H1 (cell line): ENCODE measurements around the gene NEURL4. TPM values are rescaled to one million over a fixed set of nuclear protein-coding genes. Genes with fewer than 3 reads are reported as not detected.

Source experiments
- CTCF ChIA-PET: fragments of 300-600 bp; sonication (Branson Sonifier 250); formaldehyde crosslinking; loops from one replicate; lab custom pipeline; 2021; ENCODE audit not compliant: partially characterized antibody; lab: Charles Lee
- POLR2A ChIA-PET: fragments of 300-600 bp; sonication (Branson Sonifier 250); formaldehyde crosslinking; loops from one replicate; lab custom pipeline; 2021; ENCODE audit warnings: inconsistent platforms; ENCODE audit not compliant: partially characterized antibody; lab: Charles Lee
- DNase-seq, 2 experiments: peaks; one replicate each; pipeline versions ENCODE4 v3.0.0 to v3.0.0-alpha.2; 2010 to 2022; ENCODE audit warnings: low spot score in 2 of 2, low read depth in 1 of 2, mixed read lengths in 1 of 2
- FAIRE-seq: peaks from 2 replicates; lab custom pipeline; 2011; peaks lifted over from hg19 to GRCh38; lab: Jason Lieb, UNC
- H2AFZ ChIP-seq: 2 replicates; pipeline ENCODE4 v1.8.1; 2012; ENCODE audit warnings: low read length, inconsistent platforms
- H2AK5ac ChIP-seq: 2 replicates; pipeline ENCODE4 v1.6.1; 2013; ENCODE audit warnings: low read depth, low read length
- H2BK120ac ChIP-seq: replicated peaks from 2 replicates; pipeline ENCODE3; 2013; ENCODE audit warnings: low read depth, low read length, inconsistent platforms
- H2BK12ac ChIP-seq: 2 replicates; pipeline ENCODE4 v1.6.1; 2013; ENCODE audit warnings: low read depth, low read length
- H2BK15ac ChIP-seq: 2 replicates; pipeline ENCODE4 v1.6.1; 2013; ENCODE audit warnings: low read length
- H2BK20ac ChIP-seq: 2 replicates; pipeline ENCODE4 v1.6.1; 2013; ENCODE audit warnings: low read length
- H2BK5ac ChIP-seq: 2 replicates; pipeline ENCODE4 v1.6.1; 2013; ENCODE audit warnings: low read depth, low read length
- H3K14ac ChIP-seq: 2 replicates; pipeline ENCODE4 v1.6.1; 2013; ENCODE audit warnings: inconsistent platforms; ENCODE audit not compliant: insufficient read length
- H3K18ac ChIP-seq: 2 replicates; pipeline ENCODE4 v1.6.1; 2013; ENCODE audit warnings: low read length; ENCODE audit errors: extremely low read depth
- H3K23ac ChIP-seq: 2 replicates; pipeline ENCODE4 v1.6.1; 2013; ENCODE audit warnings: inconsistent platforms; ENCODE audit not compliant: insufficient read length
- H3K23me2 ChIP-seq: 2 replicates; pipeline ENCODE4 v1.6.1; 2013; ENCODE audit warnings: low read depth, low read length
- H3K27ac ChIP-seq: 2 replicates; pipeline ENCODE4 v1.6.1; 2011; ENCODE audit warnings: low read depth, low read length, inconsistent platforms
- H3K27me3 ChIP-seq, 4 experiments: replicated peaks in 1 of 4; 1 replicate in 1 of 4; 2 replicates in 3 of 4; pipeline versions ENCODE4 v1.6.1 to v1.8.1; 2011 to 2013; ENCODE audit warnings: low read length in 3 of 4, mild to moderate bottlenecking in 3 of 4, inconsistent platforms in 2 of 4, mixed read lengths in 2 of 4, moderate library complexity in 1 of 4; ENCODE audit not compliant: control insufficient read depth in 3 of 4, insufficient read depth in 3 of 4; ENCODE audit errors: extremely low read depth in 1 of 4
- H3K36me3 ChIP-seq, 4 experiments: 2 replicates each; pipeline versions ENCODE4 v1.6.1 to v1.8.1; 2011 to 2013; ENCODE audit warnings: mild to moderate bottlenecking in 4 of 4, low read length in 3 of 4, moderate library complexity in 2 of 4, control low read depth in 1 of 4, inconsistent platforms in 1 of 4; ENCODE audit not compliant: insufficient read depth in 4 of 4, control insufficient read depth in 2 of 4
- H3K4ac ChIP-seq: replicated peaks from 2 replicates; pipeline ENCODE3; 2013; ENCODE audit warnings: low read length, low read depth, mixed read lengths, inconsistent platforms; ENCODE audit not compliant: insufficient read length
- H3K4me1 ChIP-seq, 4 experiments: replicated peaks in 1 of 4; 1 replicate in 1 of 4; 2 replicates in 3 of 4; pipeline versions ENCODE4 v1.6.1 to v1.8.1; 2011 to 2013; ENCODE audit warnings: low read length in 3 of 4, inconsistent platforms in 2 of 4, mixed read lengths in 1 of 4; ENCODE audit not compliant: insufficient read depth in 4 of 4, control insufficient read depth in 3 of 4
- H3K4me2 ChIP-seq, 2 experiments: 2 replicates each; pipeline versions ENCODE4 v1.6.1 to v1.8.1; 2011 to 2013; ENCODE audit warnings: low read depth in 2 of 2, low read length in 2 of 2, control low read depth in 1 of 2, inconsistent platforms in 1 of 2, mild to moderate bottlenecking in 1 of 2; ENCODE audit not compliant: insufficient read depth in 1 of 2
- H3K4me3 ChIP-seq, 4 experiments: fragments of 200-600, 300-600 bp in 1 of 4; sonication (generic), shearing (Covaris generic), sonication (Bioruptor Twin) in 1 of 4; 2 replicates each; pipeline versions ENCODE4 v1.5.1 to v1.8.1; 2011 to 2016; ENCODE audit warnings: low read length in 4 of 4, low read depth in 3 of 4, control low read depth in 2 of 4, inconsistent platforms in 2 of 4, mild to moderate bottlenecking in 2 of 4, mixed read lengths in 1 of 4, moderate library complexity in 1 of 4; ENCODE audit not compliant: insufficient read depth in 2 of 4; ENCODE audit errors: extremely low read depth in 1 of 4
- H3K56ac ChIP-seq: replicated peaks from 2 replicates; pipeline ENCODE3; 2013; ENCODE audit warnings: low read depth, mild to moderate bottlenecking, mixed read lengths, low read length, inconsistent platforms; ENCODE audit not compliant: insufficient read length
- H3K79me1 ChIP-seq: 2 replicates; pipeline ENCODE4 v1.6.1; 2013; ENCODE audit warnings: low read depth, low read length, control low read depth
- H3K79me2 ChIP-seq, 2 experiments: 2 replicates each; pipeline versions ENCODE4 v1.6.1 to v1.8.1; 2012 to 2013; ENCODE audit warnings: low read length in 2 of 2, mild to moderate bottlenecking in 2 of 2, inconsistent platforms in 1 of 2; ENCODE audit not compliant: insufficient read depth in 2 of 2, control insufficient read depth in 1 of 2
- H3K9ac ChIP-seq, 4 experiments: replicated peaks in 1 of 4; 1 replicate in 1 of 4; 2 replicates in 3 of 4; pipeline versions ENCODE4 v1.6.1 to v1.8.1; 2011 to 2013; ENCODE audit warnings: low read depth in 3 of 4, low read length in 3 of 4, control low read depth in 2 of 4, mild to moderate bottlenecking in 2 of 4, moderate library complexity in 2 of 4, inconsistent platforms in 1 of 4; ENCODE audit errors: extremely low read depth in 1 of 4
- H3K9me3 ChIP-seq, 2 experiments: 2 replicates each; pipeline versions ENCODE4 v1.6.1 to v1.8.1; 2012 to 2013; ENCODE audit warnings: mild to moderate bottlenecking in 2 of 2, moderate library complexity in 2 of 2, control low read depth in 1 of 2, inconsistent platforms in 1 of 2, low read depth in 1 of 2, low read length in 1 of 2, mixed read lengths in 1 of 2; ENCODE audit not compliant: insufficient read depth in 2 of 2
- H4K20me1 ChIP-seq, 2 experiments: replicated peaks in 1 of 2; 2 replicates each; pipeline versions ENCODE3 to v1.8.1; 2011 to 2013; ENCODE audit warnings: inconsistent platforms in 2 of 2, low read length in 2 of 2, mild to moderate bottlenecking in 1 of 2; ENCODE audit not compliant: insufficient read depth in 2 of 2, control insufficient read depth in 1 of 2
- H4K5ac ChIP-seq: 2 replicates; pipeline ENCODE4 v1.6.1; 2013; ENCODE audit warnings: low read length, low read depth, mixed read lengths, inconsistent platforms; ENCODE audit not compliant: insufficient read length
- H4K8ac ChIP-seq: 2 replicates; pipeline ENCODE4 v1.8.0; 2013; ENCODE audit warnings: mild to moderate bottlenecking, moderate library complexity, low read length, inconsistent platforms; ENCODE audit not compliant: insufficient read depth; ENCODE audit errors: extremely low read depth
- H4K91ac ChIP-seq: replicated peaks from 2 replicates; pipeline ENCODE3; 2013; ENCODE audit warnings: low read length, mixed read lengths, inconsistent platforms; ENCODE audit not compliant: insufficient read length
- CHD1 ChIP-seq: IDR thresholded peaks from 2 replicates; pipeline ENCODE4 v1.6.1; 2012; ENCODE audit warnings: low read depth, low read length, improper control_type of control experiment
- HDAC6 ChIP-seq: IDR thresholded peaks from one replicate; pipeline ENCODE4 v1.7.1; 2012; ENCODE audit warnings: low read depth, mild to moderate bottlenecking, inconsistent platforms, low read length, moderate library complexity
- NANOG ChIP-seq: IDR thresholded peaks from 2 replicates; pipeline ENCODE4 v1.6.1; 2011; ENCODE audit warnings: low read length, low read depth, mild to moderate bottlenecking, inconsistent platforms; ENCODE audit not compliant: insufficient read depth, poor library complexity, severe bottlenecking
- WGBS, 2 experiments: shearing (Covaris generic) in 1 of 2; methylation state at CpG; one replicate each; pipeline versions ENCODE4 v1.1.6 to v1.1.7; 2013 to 2015; ENCODE audit warnings: low lambda C conversion rate in 2 of 2, mixed read lengths in 2 of 2, inconsistent platforms in 1 of 2, low coverage in 1 of 2, missing lambda C conversion rate in 1 of 2; ENCODE audit not compliant: insufficient replicate concordance in 2 of 2, insufficient coverage in 1 of 2, insufficient read length in 1 of 2; ENCODE audit errors: extremely low coverage in 1 of 2, missing lambda C conversion rate in 1 of 2; 5-methylcytosine and 5-hydroxymethylcytosine counted together
- polyA plus RNA-seq, 7 experiments: library from polyadenylated mRNA; depleted of rRNA in 3 of 7; stranded (reverse) in 5 of 7; unstranded in 2 of 7; fragments of >200 nt in 5 of 7; fragments of 200-250 nt in 2 of 7; gene quantifications; 1 replicate in 5 of 7; 2 replicates in 1 of 7; 4 replicates in 1 of 7; pipeline versions ENCODE4 v1.2.1 to v1.2.3, GENCODE V29; 2011 to 2013; ENCODE audit warnings: missing spikeins in 2 of 7, mixed read lengths in 2 of 7
- total RNA-seq: library from RNA; stranded (reverse); fragmentation: NEBNext Ultra II Directional; extraction: Animal tissue kit (Norgen Biotek cat#: 25700); gene quantifications from 2 replicates; pipeline ENCODE4 v1.2.1, GENCODE V29; 2021

NEURL4 gene
- total and polyA plus RNA-seq, 2 of the 8 experiments (the other 6 are each of a cell fraction or from before 2014, with no cell fraction given), result 29.6 to 46.8 TPM

- Histone ChIP-seq H3K18ac (peak overlapping the region; percentile 41), H3K36me3 (peaks cover 0 to 4% (median under 1%) of the 10 kb centered on the region in 4 experiments; a peak in 4 of 8 replicates), H3K9ac (peak overlapping the region in 3 of 4 experiments; percentile 84 to 85 (median 84); a peak in 6 of 7 replicates), H3K27ac (peak overlapping the region; percentile 84), H3K4me3 (peak overlapping the region; percentile 69 to 97 (median 82)), H3K23ac (no peak overlapping the region), H3K4ac (peak overlapping the region; percentile 44), H2BK20ac (no peak overlapping the region), H3K9me3 (no peaks in the 10 kb centered on the region), H3K79me1 (peaks cover 2% of the 10 kb centered on the region; the same call in 1 of the 2 replicates), H2BK5ac (peak overlapping the region; percentile 48; the same call in 1 of the 2 replicates), H4K20me1 (no peaks in the 10 kb centered on the region), H2AK5ac (no peak overlapping the region), H2AFZ (no peak overlapping the region), H4K5ac (peak overlapping the region; percentile 28), H2BK120ac (no peak overlapping the region), H3K4me1 (peaks cover 0 to 19% (median 8%) of the 10 kb centered on the region in 4 experiments; a peak in 6 of 7 replicates), H2BK15ac (peak overlapping the region; percentile 72; the same call in 1 of the 2 replicates), H3K56ac (peak overlapping the region; percentile 90), H4K91ac (peak overlapping the region; percentile 22), H4K8ac (peak overlapping the region; percentile 94), H3K27me3 (no peaks in the 10 kb centered on the region; a peak in 1 of 7 replicates), H3K23me2 (peaks cover 8% of the 10 kb centered on the region), H3K14ac (no peak overlapping the region), H3K4me2 (peak overlapping the region; percentile 95 to 96), H3K79me2 (peaks cover 0 to 14% of the 10 kb centered on the region in 2 experiments; a peak in 2 of 4 replicates), H2BK12ac (0 out of 2 replicates have a peak overlapping the region, but pooled peaks have one; percentile 29)
- POLR2A ChIA-PET, result interaction anchor here (0.6 to 13.4 kb wide), 28 partner anchors 8 to 254 kb away, joined by 3 to 223 read pairs (median 4); partner anchors contain the start of genes ACADVL, ACAP1, CHRNB1 and CLDN7
- peak in 1 of 2 experiments; percentile 92 for DNase-seq
- WGBS, 2 experiments, result 6% methylated on average over 23 of the region's 34 CpGs; no CpG with 5 or more reads in 1 of the 2 experiments
- no peak for FAIRE-seq
- CTCF ChIA-PET, result interaction anchor here (0.7 to 9.3 kb wide), 12 partner anchors 15 to 358 kb away, joined by 3 to 167 read pairs (median 5); partner anchors contain the start of genes GPS2, SENP3, TMEM95 and TP53
- TF ChIP-seq HDAC6, result no peak
- TF ChIP-seq NANOG, result no peak
- no peak for TF ChIP-seq CHD1
Observed at GRCh38 chr17:7329997-7330637, 982 bp upstream of the NEURL4 start.
